ENCODE data around the gene LY6G6C.
A peak's percentile ranks its signal among the peaks of the same experiment; 100 is the strongest.

LY6G6C gene, protein sequence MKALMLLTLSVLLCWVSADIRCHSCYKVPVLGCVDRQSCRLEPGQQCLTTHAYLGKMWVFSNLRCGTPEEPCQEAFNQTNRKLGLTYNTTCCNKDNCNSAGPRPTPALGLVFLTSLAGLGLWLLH

DNA sequence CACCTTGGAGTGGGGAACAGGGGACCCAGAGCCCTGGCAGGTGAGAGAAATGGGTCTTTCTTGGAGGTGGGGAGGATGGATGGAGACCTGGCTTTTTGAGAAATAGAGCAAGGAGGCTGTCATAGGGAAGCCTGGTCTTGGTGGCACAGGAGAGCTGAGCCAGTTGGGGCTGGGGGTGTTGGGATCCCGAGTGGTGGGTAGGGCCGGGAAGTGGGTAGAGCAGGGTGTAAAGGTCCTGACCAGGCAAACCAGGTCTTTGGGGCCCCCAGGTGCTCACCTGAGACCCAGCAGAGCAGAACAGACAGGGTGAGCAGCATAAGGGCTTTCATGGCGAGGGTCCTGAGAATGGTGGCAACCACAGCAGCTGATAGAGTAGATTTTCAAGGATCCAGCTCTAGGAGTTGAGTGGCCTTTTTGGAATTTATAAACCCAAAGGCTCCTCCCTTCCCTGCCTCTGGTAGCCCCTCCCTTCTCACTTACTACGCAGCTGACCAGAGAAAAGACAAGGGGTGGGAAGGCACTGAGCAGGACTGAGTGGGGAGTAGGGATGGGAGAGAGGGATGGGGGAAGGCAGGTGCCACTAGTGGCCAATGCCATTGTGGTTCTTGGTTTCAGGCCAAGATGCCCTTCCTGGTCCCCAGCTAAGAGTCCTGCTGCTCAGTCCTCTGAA lies at the start of gene LY6G6C:
TSS of gene LY6G6C (minus strand) at position 396 of the 670 bp plus-strand sequence. CDS start at position 329, 67 bp downstream.
- DNase-seq (ENCODE audit: low spot score) = no peak

DNA sequence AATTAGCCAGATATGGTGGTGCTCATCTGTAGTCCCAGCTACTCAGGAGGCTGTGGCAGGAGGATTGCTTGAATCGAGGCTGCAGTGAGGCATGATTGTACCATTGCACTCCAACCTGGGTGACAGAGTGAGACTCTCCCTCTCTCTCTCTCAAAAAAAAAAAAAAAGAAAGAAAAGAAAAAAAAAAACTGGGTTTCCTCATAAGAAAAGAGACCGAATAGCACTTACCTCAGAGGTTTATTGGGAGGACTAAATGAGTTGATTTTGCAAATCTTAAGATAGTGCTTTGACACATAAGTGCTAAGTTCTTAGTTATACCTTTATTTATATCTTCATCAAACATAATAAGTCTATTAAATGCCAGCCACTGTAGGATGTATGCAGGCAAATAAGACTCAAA lies 49.3 kb upstream of the LY6G6C start:
- no peak for DNase-seq (ENCODE audit: low spot score)

DNA sequence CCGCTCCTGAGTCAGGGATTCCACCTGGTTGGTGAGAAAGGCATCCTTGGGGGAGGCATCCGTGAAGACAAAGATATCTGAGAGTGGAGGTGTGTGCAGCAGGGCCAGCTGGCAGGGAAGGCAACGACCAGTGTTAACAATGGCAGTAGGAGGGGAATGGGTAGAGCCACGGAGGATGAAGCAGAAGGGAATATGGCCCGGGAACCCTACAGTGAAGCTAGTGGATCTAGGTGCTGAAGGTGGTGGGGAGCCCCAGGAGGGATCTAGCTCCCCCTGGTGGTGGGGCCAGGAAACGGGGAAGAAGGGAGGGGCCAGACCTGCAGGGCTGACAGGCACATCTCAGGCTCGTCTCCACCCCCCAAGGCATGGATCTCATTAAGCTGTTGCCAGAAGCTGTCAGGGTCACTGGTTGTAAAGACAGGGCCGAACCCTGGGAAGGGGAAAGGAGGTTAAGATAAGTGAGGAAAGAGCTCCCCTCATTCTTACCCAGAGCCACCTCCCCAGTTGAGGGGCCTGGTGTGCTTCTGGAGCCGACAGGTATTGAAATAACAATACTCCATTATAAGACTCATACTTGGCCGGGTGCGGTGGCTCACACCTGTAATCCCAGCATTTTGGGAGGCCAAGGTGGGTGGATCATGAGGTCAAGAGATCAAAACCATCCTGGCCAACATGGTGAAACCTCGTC lies 48.3 kb upstream of the LY6G6C start:
- DNase-seq (ENCODE audit: low spot score) = peak; percentile 93

DNA sequence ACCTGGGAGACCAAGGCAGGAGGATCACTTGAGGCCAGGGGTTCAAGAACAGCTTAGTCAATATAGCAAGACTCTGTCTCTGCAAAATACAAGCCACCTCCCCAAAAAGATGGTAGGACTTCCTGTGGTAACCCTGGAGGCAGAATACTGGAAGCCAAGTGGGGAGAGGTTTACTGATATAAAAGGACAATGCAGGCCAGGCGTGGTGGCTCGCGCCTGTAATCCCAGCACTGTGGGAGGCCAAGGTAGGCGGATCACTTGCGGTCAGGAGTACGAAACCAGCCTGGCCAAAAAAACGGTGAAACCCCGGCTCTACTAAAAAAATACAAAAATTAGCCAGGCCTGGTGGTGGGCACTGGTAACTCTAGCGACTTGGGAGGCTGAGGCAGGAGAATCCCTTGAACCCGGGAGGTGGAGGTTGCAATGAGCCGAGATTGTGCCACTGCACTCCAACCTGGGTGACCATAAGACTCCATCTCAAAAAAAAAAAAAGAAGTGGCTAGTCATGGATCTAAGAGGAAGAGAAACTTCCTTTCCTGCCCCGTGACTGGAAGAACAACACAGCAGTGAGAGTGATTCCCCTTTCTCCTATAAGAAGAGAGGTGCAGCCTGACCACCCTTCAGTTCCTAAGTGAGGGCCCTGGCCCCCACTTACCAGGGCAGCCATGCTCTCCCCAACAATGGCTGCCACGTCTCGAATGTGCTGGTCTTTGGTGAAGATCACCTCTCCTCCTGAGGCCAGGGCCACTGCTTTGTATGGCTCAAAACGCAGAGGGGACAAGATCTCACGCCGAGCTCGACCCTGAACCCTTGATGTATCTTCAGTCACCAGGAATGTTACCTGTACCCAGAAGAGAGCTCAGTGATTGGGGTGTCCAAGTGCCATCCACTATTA lies 47.1 kb upstream of the LY6G6C start:
- DNase-seq (ENCODE audit: low spot score) = no peak

DNA sequence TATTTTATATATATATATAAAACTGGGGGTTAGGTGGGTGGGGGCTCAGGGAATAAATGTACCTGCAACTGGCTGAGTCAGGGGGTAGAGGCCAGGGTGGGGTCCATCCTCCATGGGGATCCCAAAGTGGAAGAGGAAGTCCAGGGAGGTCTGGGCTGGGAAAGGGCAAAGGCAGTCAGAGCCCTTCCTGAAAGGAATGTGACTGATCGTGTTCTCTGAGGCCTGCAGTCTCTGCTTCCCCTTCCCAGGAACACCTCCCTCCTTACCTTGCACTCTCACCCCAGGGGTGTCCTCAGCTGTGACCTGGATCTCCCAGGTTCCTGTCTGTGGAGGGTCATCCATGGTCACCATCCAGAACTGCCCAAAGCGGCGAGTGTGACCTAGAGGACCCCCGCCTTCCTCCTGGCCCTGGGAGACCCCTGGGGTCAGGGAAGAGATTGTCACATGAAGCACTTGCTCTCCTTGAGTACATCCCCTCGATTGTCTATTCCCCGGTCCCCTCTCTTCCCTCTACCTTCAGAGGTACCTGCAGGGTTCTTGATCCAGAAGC lies 45.6 kb upstream of the LY6G6C start:
- DNase-seq (ENCODE audit: low spot score) = no peak

DNA sequence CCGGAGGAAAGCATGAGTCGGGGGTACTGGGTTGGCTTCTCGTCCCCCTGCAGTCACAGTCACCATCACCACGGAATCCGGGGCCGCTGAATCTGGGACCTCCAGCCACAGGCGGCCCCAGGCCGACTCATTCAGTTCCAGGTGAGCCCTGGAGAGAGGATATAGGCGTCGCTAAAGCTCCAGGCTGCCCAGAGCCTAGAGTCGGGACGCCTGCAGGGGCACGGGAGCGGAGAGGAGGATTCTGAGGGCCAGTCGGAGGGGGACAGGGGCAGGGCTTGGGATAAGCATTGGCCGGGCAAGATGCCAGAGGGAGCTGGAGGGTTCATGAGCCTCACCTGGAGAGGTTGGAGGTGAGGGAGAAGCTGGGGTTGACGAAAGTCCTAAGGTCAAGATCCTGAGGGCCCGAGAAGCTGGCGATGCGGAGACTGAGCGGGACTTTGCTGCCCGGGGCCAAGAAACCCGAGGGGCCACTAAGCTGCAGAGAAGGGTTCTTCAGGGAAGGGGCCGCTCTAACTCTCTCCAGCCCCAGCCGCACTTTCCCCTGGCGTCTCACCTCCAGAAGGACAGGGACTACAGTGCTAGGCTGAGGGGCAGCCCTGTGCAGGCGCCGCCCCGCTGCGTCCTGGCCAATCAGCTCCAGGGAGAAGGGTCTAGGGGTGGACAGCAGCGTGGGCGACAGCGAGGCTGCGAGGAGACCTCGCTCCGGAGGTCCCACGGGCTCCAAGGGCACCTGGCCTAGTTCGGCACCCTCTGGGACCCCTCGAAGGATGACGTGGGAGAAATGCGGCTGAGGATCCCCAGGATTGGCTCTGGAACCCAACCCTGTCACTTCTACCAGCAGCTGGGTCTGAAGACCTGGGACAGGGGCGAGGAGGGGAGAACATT lies 44.6 kb upstream of the LY6G6C start:
- peak; percentile 88 for DNase-seq (ENCODE audit: low spot score)

DNA sequence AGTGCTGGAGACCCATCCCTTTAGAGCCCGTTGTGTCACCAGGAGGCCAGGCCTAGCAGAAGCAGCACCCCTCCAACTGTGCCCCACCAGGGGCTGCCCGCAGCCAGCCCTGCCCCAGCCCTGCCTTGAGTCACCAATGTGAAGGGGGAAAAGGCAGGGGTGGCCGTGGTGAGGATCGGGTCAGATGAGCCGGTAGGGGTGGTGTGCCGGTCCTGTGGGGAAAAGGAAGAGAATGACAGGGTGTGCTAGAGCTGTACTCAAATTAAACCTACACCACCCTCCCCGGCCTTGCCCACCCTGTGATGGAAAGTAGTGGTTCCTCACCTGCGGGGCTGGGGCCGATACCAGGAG lies 44.0 kb upstream of the LY6G6C start:
- DNase-seq (ENCODE audit: low spot score) = no peak

DNA sequence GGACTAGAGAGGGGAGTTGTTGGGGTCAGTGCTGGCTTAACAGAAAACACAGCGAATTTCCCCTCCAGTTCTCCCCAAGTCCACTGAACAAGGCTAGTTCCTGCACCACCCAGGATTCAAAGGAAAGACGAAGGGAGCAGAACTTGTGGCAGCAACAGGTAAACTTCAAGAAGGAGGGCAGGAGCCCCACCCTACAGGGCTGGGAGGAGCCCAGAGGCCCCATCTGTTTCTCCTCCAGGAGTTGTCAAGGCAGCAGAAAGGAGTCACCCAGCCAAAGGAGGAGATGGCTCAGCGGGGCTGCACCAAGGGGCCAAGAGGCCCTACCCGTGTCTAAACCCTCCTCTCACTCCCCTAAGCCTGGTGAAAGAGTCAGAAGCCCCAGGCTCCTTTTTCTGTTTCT lies 42.7 kb upstream of the LY6G6C start:
- no peak for DNase-seq (ENCODE audit: low spot score)

DNA sequence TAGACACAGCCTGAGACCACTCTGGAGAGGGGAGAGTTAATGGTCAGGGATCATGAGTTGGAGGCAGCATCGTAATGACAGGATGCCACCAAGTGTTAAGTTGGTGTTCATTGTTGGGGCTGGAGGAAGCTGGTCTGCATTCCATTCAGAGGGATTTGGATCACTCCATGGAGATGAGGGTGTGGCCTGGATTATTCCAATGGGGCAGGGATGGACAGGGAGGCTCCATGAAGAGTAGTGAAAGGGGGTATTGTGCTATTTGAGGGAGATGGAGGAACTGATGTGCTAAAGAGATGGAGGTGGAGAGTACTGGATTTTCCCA lies 42.0 kb upstream of the LY6G6C start:
- DNase-seq (ENCODE audit: low spot score) = peak; percentile 64

DNA sequence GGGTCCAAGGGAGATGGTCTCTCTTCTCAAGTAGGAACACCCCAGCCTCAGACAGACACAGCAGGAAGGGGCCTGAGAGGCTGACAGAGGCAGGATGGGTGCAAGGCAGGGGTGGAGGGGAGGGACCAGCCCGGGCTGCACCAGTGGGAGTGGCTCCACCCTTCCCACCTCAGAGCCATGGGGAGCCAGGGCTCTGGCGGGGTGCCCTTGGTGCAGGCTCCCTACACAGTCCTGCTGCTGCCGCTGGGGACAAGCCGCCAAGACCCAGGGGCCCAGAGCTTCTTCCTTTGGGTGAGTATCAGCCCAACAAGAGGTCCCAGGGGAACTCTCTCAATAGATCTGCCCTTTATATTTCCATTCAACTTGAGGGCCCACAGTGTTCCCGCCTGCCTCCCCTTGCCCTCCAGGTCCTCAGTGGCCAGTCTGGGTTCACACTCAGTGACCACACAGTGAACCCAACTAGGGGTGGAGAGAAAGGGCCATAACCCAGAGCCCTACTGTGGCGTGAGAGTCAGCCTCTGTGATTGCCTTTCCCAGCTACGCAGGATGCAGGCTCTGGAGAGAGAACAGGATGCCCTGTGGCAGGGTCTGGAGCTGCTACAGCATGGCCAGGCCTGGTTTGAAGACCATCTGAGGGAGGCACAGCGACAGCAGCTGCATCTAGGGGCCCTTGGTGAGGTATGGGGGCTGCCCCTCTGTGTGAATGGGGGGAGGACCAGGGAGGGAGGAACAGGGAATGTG lies 41.5 kb upstream of the LY6G6C start:
- no peak for DNase-seq (ENCODE audit: low spot score)

DNA sequence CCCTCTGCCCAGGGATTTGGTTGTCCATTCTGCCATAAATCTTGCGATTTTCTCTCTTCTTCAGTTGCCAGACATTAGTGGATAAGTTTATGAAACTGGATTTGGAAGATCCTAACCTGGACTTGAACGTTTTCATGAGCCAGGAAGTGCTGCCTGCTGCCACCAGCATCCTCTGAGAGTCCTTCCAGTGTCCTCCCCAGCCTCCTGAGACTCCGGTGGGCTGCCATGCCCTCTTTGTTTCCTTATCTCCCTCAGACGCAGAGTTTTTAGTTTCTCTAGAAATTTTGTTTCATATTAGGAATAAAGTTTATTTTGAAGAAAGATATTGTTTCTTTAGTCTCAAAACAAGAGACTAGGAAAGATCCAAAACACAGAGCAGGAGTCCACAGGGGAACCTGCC lies 40.8 kb upstream of the LY6G6C start, which contains the start of gene SAPCD1:
TSS of gene SAPCD1 (plus strand) at position 301 of the 400 bp plus-strand sequence. CDS start 399 bp downstream, outside the sequence.
- DNase-seq (ENCODE audit: low spot score) = no peak

DNA sequence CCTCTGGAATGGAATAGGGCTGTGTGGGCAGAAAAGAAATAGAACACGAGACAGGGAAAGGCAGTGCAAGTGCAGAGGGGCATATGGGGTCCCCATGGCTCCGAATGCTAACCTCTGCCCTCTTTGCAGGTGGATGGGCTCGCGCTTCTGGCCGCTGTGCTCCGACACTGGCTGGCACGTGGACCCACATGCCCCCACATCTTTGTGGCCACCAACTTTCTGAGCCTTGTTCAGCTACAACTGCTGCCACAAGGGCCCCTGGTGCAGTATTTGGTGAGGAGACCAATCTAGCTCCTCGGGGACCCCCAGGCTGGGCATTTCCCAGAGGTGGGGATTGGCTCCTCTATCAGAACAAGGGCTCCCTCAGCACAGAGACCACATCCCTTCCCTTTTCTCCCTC lies 39.8 kb upstream of the LY6G6C start:
- no peak for DNase-seq (ENCODE audit: low spot score)

DNA sequence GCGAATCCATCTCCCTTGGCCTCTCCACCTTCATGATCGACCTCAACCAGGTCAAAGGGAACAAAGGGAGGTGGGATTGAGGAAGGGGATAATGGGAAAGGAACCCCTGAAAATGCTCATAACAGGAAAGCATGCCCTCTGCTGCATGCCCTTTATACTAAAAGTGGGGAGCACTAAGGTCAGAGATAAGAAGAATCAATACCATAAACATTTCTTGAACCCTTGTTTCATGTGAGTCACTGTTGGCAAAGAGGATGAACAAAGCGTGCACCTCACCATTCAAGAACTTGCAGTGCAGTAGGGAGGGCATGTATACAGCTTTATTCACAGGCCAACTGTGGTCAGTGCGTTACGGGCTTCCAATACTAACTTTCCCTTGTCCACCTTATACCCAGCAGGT lies 39.2 kb upstream of the LY6G6C start:
- DNase-seq (ENCODE audit: low spot score) = no peak

DNA sequence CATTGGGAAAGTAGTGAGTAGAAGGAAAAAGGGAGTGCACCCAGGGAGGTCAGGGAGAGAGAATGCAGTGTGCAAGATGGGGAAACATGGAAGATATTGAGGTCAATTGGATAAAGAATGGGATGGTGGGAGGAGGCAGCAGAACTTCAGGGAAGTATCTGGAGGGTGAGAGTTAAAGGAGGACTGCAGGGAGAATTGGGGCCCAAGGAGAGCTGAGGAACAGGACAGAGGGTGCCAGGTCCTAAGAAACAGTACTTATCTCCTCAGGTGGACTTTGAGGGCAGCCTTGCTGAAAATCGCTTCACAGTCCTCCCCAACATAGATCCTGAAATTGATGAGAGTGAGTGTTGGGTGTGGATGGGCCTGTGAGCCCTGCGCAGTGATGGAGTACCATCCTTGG lies 36.7 kb upstream of the LY6G6C start:
- DNase-seq (ENCODE audit: low spot score) = no peak

DNA sequence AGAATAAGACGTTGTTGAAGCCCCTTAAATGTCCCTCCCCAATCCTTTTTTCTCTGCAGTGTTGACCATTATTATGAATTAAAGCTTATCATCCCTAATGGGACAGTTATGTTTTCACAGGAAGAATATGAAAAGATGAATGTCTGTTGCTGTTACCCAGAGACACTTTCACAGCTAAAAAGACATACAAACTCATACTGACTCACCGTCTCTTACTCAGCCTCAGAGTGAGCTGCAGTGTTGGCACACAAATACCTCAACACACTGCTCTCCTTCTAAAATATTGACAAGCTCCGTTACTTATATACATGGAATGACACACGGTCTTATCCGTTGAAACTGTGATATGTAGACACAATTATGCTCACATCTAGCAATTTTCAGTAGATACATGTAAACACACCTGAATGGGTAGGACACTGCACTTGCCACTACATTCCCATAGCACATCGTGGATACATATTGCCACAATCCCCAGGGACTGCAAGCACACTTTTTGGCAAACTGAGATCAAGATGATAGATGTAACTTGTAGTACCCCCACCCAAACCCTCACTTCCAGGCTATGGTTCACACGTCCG lies 31.3 kb upstream of the LY6G6C start:
- DNase-seq (ENCODE audit: low spot score) = no peak

DNA sequence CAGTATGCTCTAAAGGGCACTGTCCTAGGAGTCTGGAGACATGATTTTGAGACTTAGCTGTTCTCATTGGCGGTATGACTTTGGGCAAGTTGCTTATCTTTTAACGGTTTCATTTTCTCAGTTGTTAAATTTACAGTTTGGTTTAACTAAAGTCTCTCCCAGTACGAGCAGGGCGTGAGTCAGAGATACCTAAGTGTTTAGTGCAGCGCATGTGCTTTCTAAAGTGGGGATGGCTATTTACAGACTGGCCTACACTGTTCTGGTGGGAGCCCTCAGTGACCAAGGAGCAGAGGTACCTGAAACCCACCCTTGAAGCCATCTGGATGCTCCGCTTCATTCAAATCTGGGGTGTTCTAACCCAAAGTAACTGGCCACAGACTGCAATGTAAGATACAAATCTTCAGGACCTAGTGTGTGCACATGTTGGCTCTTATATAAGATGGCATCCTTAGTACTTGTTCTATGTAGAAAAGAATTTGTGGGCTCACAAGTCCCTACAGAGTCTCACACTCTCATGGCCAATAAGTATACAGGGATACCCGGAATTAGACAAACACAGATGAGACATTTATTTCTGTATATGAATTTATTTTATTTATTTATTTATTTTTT lies 29.0 kb upstream of the LY6G6C start:
- no peak for DNase-seq (ENCODE audit: low spot score)

DNA sequence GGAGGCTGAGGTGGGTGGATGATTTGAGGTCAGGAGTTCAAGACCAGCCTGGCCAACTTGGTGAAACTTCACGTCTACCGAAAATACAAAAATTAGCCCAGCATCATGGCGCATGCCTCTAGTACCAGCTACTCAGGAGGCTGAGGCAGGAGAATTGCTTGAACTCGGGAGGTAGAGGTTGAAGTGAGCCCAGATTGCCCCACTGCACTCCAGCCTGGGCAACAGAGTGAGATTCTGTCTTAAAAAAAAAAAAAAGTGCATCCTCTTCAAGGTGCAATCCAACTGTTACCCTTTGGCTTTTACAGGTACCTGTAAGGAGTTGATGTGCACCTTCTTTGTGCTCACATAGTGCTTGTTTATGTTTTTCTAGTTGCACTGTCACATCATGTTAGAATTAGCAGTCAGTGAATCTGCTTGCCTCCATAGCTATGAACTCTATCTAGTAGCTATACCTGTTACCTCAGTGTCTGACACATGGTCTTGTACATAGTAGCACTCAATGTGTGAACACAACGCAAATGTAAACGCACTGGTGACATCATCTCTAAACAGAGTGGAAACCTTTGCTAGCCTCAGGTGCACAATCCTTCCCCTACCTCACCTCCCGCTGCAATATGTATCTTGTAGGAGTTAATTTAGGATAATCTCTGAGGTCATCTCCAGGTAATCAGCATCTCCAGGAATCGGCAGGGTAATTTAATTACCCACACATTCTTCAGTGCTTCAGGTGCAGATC lies 27.9 kb upstream of the LY6G6C start:
- no peak for DNase-seq (ENCODE audit: low spot score)

DNA sequence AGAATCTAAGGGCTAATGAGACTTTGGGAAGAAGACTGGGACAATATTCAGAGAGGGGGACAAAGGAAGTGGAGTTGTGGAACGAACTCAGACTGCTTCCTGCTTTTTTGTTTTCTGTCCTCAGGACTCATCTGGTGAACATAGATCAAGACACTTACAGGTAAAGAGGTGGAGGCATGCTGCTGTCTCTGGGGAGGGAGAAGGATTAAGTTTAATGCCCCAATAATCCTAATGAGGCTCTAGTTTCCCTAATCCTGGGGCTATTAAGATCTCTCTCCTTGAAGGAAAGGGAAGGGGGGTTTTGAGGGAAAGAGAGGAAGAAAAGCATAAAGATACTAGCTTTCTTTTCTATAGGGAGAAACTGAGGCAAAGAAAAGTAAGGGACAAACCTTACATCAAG lies 22.9 kb upstream of the LY6G6C start:
- no peak for DNase-seq (ENCODE audit: low spot score)

DNA sequence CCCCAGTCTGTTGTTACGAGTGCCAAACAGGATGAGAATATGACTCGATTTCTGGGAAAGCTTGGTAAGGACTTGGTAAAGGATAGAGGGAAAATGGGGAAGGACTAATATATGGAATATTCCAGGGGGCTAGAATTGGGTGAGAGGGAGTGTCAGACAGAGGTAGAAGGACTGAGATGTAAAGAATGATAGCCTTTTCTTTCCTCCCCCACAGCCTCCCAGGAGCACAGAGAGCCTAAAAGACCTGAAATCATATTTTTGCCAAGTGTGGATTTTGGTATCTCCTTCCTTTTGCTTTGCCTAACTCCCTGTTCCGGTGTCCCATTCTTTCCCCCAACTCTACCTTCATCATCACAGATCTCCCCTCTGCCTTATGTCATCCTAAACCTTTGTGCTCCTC lies 21.3 kb upstream of the LY6G6C start:
- no peak for DNase-seq (ENCODE audit: low spot score)
